CD14-positive monocyte (primary cell): ENCODE measurements around the gene MPND. TPM values are rescaled to one million over a fixed set of nuclear protein-coding genes. Genes with fewer than 3 reads are reported as not detected.
A peak's percentile ranks its signal among the peaks of the same experiment; 100 is the strongest.

Source experiments
- DNase-seq, 3 donors: peaks; one replicate each; pipeline ENCODE4 v3.0.0-alpha.2; 2011 to 2022
- H2AFZ ChIP-seq: 2 replicates; pipeline ENCODE4 v1.6.0; 2012; ENCODE audit warnings: mild to moderate bottlenecking, low read depth, low read length, inconsistent platforms; ENCODE audit not compliant: insufficient read depth, poor library complexity, severe bottlenecking
- H3K27ac ChIP-seq, 2 donors: 1 replicate in 1 of 2; 2 replicates in 1 of 2; pipeline ENCODE4 v1.5.1; 2012 to 2013; ENCODE audit warnings: low read length in 2 of 2, control low read depth in 1 of 2, inconsistent platforms in 1 of 2, low read depth in 1 of 2, mild to moderate bottlenecking in 1 of 2
- H3K27me3 ChIP-seq, 2 donors: one replicate each; pipeline versions ENCODE4 v1.6.0 to v1.6.1; 2011 to 2013; ENCODE audit warnings: low read length in 2 of 2; ENCODE audit not compliant: control insufficient read depth in 2 of 2, insufficient read depth in 2 of 2
- H3K36me3 ChIP-seq, 2 donors: replicated peaks in 1 of 2; 1 replicate in 1 of 2; 2 replicates in 1 of 2; pipeline versions ENCODE4 v1.5.1 to v1.6.1; 2012 to 2013; ENCODE audit warnings: low read length in 2 of 2, control low read depth in 1 of 2, inconsistent platforms in 1 of 2, mild to moderate bottlenecking in 1 of 2; ENCODE audit not compliant: insufficient read depth in 2 of 2, control insufficient read depth in 1 of 2
- H3K4me1 ChIP-seq, 2 donors: 1 replicate in 1 of 2; 2 replicates in 1 of 2; pipeline versions ENCODE4 v1.5.1 to v1.6.1; 2012 to 2013; ENCODE audit warnings: low read length in 2 of 2, control low read depth in 1 of 2, inconsistent platforms in 1 of 2, mild to moderate bottlenecking in 1 of 2, moderate library complexity in 1 of 2; ENCODE audit not compliant: insufficient read depth in 2 of 2, control insufficient read depth in 1 of 2
- H3K4me2 ChIP-seq: replicated peaks from 2 replicates; pipeline ENCODE3; 2012; ENCODE audit warnings: low read length, moderate library complexity, mild to moderate bottlenecking; ENCODE audit not compliant: poor library complexity, severe bottlenecking; ENCODE audit errors: extremely low read depth
- H3K4me3 ChIP-seq, 3 experiments: fragments of 200-600 bp in 1 of 3; sonication (generic) in 1 of 3; replicated peaks in 1 of 3; 1 replicate in 2 of 3; 2 replicates in 1 of 3; pipeline ENCODE4 v1.5.1; 2011 to 2013; ENCODE audit warnings: low read length in 3 of 3, mild to moderate bottlenecking in 3 of 3, control low read depth in 2 of 3, low read depth in 2 of 3, inconsistent platforms in 1 of 3, moderate library complexity in 1 of 3
- H3K79me2 ChIP-seq: 2 replicates; pipeline ENCODE4 v1.6.0; 2012; ENCODE audit warnings: mild to moderate bottlenecking, control low read depth, inconsistent platforms, low read length, moderate library complexity; ENCODE audit not compliant: insufficient read depth
- H3K9ac ChIP-seq: 2 replicates; pipeline ENCODE4 v1.6.0; 2017; ENCODE audit warnings: low read length, mild to moderate bottlenecking; ENCODE audit not compliant: insufficient read depth, poor library complexity, severe bottlenecking
- H3K9me3 ChIP-seq, 2 donors: replicated peaks in 1 of 2; 1 replicate in 1 of 2; 2 replicates in 1 of 2; pipeline versions ENCODE4 v1.5.1 to v1.6.1; 2012 to 2013; ENCODE audit warnings: low read length in 2 of 2, control low read depth in 1 of 2; ENCODE audit not compliant: control insufficient read depth in 1 of 2, insufficient read depth in 1 of 2
- H4K20me1 ChIP-seq: 2 replicates; pipeline ENCODE4 v1.6.0; 2012; ENCODE audit warnings: mild to moderate bottlenecking, low read length, control low read depth, moderate library complexity; ENCODE audit not compliant: insufficient read depth
- H3K27ac Mint-ChIP-seq, 7 donors: one replicate each; pipeline ENCODE4 v1.8.0; 2020; ENCODE audit warnings: mild to moderate bottlenecking in 7 of 7, mixed read lengths in 7 of 7, moderate library complexity in 6 of 7, inconsistent platforms in 2 of 7
- H3K27me3 Mint-ChIP-seq, 3 donors: one replicate each; pipeline ENCODE4 v1.8.0; 2021 to 2022; ENCODE audit warnings: low read depth in 3 of 3, mild to moderate bottlenecking in 3 of 3, mixed read lengths in 3 of 3, moderate library complexity in 3 of 3, inconsistent platforms in 1 of 3
- H3K36me3 Mint-ChIP-seq, 2 donors: one replicate each; pipeline ENCODE4 v1.8.0; 2020; ENCODE audit warnings: mixed read lengths in 2 of 2, inconsistent platforms in 1 of 2, mild to moderate bottlenecking in 1 of 2
- H3K4me1 Mint-ChIP-seq: one replicate; pipeline ENCODE4 v1.8.0; 2020; ENCODE audit warnings: mild to moderate bottlenecking, mixed read lengths
- H3K4me3 Mint-ChIP-seq, 2 donors: one replicate each; pipeline ENCODE4 v1.8.0; 2020; ENCODE audit warnings: mild to moderate bottlenecking in 2 of 2, mixed read lengths in 2 of 2, moderate library complexity in 1 of 2
- H3K9me3 Mint-ChIP-seq, 7 donors: one replicate each; pipeline ENCODE4 v1.8.0; 2020 to 2022; ENCODE audit warnings: mixed read lengths in 7 of 7, mild to moderate bottlenecking in 6 of 7, moderate library complexity in 6 of 7, inconsistent platforms in 2 of 7
- CTCF ChIP-seq: fragments of 200-600 bp; IDR thresholded peaks from one replicate; pipeline ENCODE4 v1.8.0; 2022; ENCODE audit warnings: antibody characterized with exemption, mild to moderate bottlenecking
- WGBS: methylation state at CpG from one replicate; pipeline ENCODE4 v1.1.5; 2013; ENCODE audit warnings: missing lambda C conversion rate; ENCODE audit not compliant: insufficient coverage; 5-methylcytosine and 5-hydroxymethylcytosine counted together
- intact Hi-C, 2 donors: fragments of 100-400 bp; cut with micrococcal nuclease; formaldehyde crosslinking; loops; one replicate each; pipeline versions ENCODE4 v1.15.0 to v1.15.1; 2023
- polyA plus RNA-seq, 3 donors: library from polyadenylated mRNA; depleted of rRNA in 1 of 3; unstranded in 2 of 3; stranded (reverse) in 1 of 3; fragments of 300-500 nt in 2 of 3; fragments of >200 nt in 1 of 3; fragmentation: Illumina TruSeq in 2 of 3; gene quantifications; 1 replicate in 2 of 3; 2 replicates in 1 of 3; pipeline ENCODE4 v1.2.3, GENCODE V29; 2012 to 2021

MPND gene
- polyA plus RNA-seq, 3 donors: 6.5 to 15.9 (median 7.0) TPM

GRCh38 chr19:4380254-4380727, 36.9 kb downstream of the MPND start:
- Histone ChIP-seq H3K36me3 (peaks cover 4 to 19% of the 10 kb centered on the region in 2 donors), H3K79me2 (peaks cover 95% of the 10 kb centered on the region), H3K4me2 (peak overlapping the region; percentile 68), H3K9ac (peak overlapping the region; percentile 15), H4K20me1 (peaks cover 100% of the 10 kb centered on the region), H3K27me3 (no peaks in the 10 kb centered on the region), H3K9me3 (no peaks in the 10 kb centered on the region), H3K4me3 (peak overlapping the region in 1 of 3 experiments; percentile 46), H3K27ac (peak overlapping the region in 1 of 2 donors; percentile 36), H2AFZ (no peak overlapping the region), H3K4me1 (peaks cover 35 to 36% of the 10 kb centered on the region in 2 donors)
- peak overlapping the region in 6 of 7 donors; percentile 4 to 84 (median 35) for H3K27ac Mint-ChIP-seq
- DNase-seq: peak in 1 of 3 donors; percentile 33
- H3K27me3 Mint-ChIP-seq: peaks cover 1 to 4% (median 1%) of the 10 kb centered on the region in 3 donors
- intact Hi-C loops: no loop called here
- peak overlapping the region; percentile 58 to 92 for H3K4me3 Mint-ChIP-seq
- H3K9me3 Mint-ChIP-seq: no peaks in the 10 kb centered on the region
- peaks cover 46% of the 10 kb centered on the region for H3K4me1 Mint-ChIP-seq
- peaks cover 18 to 54% of the 10 kb centered on the region in 2 donors for H3K36me3 Mint-ChIP-seq
- 2% methylated on average over 12 of the region's 17 CpGs for WGBS
- TF ChIP-seq CTCF: no peak

GRCh38 chr19:4385291-4386040, 42.1 kb downstream of the MPND start:
- Histone ChIP-seq H2AFZ (no peak overlapping the region), H3K79me2 (peaks cover 94% of the 10 kb centered on the region), H3K27me3 (no peaks in the 10 kb centered on the region), H3K9me3 (no peaks in the 10 kb centered on the region), H3K4me3 (no peak overlapping the region), H3K4me1 (peaks cover 15 to 19% of the 10 kb centered on the region in 2 donors), H3K36me3 (peaks cover 28 to 48% of the 10 kb centered on the region in 2 donors), H3K27ac (no peak overlapping the region), H3K4me2 (no peak overlapping the region), H3K9ac (no peak overlapping the region), H4K20me1 (peaks cover 99% of the 10 kb centered on the region)
- Mint-ChIP-seq H3K4me1 (peaks cover 29% of the 10 kb centered on the region), H3K27ac (peak overlapping the region in 3 of 7 donors; percentile 20 to 53 (median 33)), H3K27me3 (peaks cover 1 to 6% (median 1%) of the 10 kb centered on the region in 3 donors), H3K9me3 (no peaks in the 10 kb centered on the region), H3K36me3 (peaks cover 27 to 60% of the 10 kb centered on the region in 2 donors), H3K4me3 (no peak overlapping the region)
- intact Hi-C loops: no loop called here
- 97% methylated on average over 11 of the region's 15 CpGs for WGBS
- no peak for TF ChIP-seq CTCF
- no peak for DNase-seq
